Neural crest cell (in vitro differentiated cells): ENCODE results near the gene SMOC2. TPM values are rescaled to one million over a fixed set of nuclear protein-coding genes. Genes with fewer than 3 reads are reported as not detected.
"Not testable (repeated sequence)": the region's sequence is repeated elsewhere in the genome, so short reads cannot be mapped to it uniquely, and the experiment has no call there.

Source experiments
- DNase-seq: peaks from one replicate; pipeline ENCODE4 v3.0.0; 2021; ENCODE audit warnings: low read depth, mixed read lengths, low spot score
- H3K27ac Mint-ChIP-seq: one replicate; pipeline ENCODE4 v1.8.0; 2021; ENCODE audit warnings: mild to moderate bottlenecking, mixed read lengths; ENCODE audit not compliant: unreplicated experiment
- H3K27me3 Mint-ChIP-seq: 2 replicates; pipeline ENCODE4 v1.8.0; 2021; ENCODE audit warnings: low read depth, mild to moderate bottlenecking, mixed read lengths
- H3K36me3 Mint-ChIP-seq: 2 replicates; pipeline ENCODE4 v1.8.0; 2021; ENCODE audit warnings: low read depth, mild to moderate bottlenecking, mixed read lengths
- H3K4me1 Mint-ChIP-seq: 2 replicates; pipeline ENCODE4 v1.8.0; 2021; ENCODE audit warnings: mixed read lengths
- H3K4me3 Mint-ChIP-seq: one replicate; pipeline ENCODE4 v1.8.0; 2021; ENCODE audit warnings: mild to moderate bottlenecking, mixed read lengths
- H3K9me3 Mint-ChIP-seq: 2 replicates; pipeline ENCODE4 v1.8.0; 2021; ENCODE audit warnings: mixed read lengths
- total RNA-seq: library from RNA; stranded (reverse); gene quantifications from 2 replicates; pipeline ENCODE4 v1.2.1, GENCODE V29; 2021
- TF ChIP-seq, protein P1 (sequence below): fragments of 200-600 bp; sonication (generic); conservative IDR thresholded peaks from 2 replicates; pipeline ENCODE4 v1.5.0; 2021; ENCODE audit warnings: antibody characterized with exemption, mild to moderate bottlenecking

The SMOC2 gene
- total RNA-seq, 1 donor from 2014 or later = 0.23 TPM

DNA sequence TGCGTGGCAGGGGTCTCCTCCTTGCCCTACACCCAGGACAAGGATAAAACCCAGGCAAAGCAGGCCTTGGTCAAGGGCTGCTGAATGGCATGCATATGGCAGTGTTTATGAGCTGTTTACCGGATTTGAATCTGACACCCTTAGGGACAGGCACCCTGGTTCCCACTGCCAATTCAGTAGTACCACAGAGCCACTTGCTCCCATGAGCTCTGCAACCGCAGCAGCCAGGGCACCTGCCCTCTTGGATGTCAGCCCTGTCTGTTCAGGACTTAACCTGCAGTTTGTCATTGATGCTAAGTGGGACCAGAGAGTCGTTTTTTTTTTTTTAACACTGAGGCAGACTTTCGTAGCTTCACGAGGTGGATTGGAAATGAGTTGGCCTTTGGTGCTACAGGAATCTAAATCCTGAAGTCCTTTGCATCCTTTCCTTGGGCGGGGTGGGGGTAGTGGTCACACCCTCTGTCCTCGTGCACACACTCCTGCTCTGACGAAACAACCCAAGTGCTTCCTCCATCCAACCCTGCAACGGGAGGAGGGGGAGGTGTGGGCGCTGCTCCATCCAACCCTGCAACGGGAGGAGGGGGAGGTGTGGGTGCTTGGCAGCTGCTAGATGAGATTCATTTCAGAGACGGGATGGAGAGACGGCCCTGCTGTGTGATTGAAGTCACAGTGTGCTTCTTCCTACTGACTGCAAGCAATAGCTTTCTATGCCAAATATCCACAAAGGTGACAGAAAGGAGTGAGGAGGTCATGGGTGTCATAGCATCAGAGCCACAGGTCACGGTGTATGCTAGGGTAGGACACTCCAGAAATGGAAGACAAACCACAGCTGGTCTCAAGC, 166.5 kb downstream of the SMOC2 start:
- Mint-ChIP-seq H3K4me1 (peaks cover 18% of the 10 kb centered on the region), H3K27me3 (no peaks in the 10 kb centered on the region), H3K27ac (peak overlapping the region; percentile 35), H3K9me3 (no peaks in the 10 kb centered on the region), H3K36me3 (no peaks in the 10 kb centered on the region), H3K4me3 (no peak overlapping the region)
- no peak for DNase-seq
- TF ChIP-seq, protein P1, sequence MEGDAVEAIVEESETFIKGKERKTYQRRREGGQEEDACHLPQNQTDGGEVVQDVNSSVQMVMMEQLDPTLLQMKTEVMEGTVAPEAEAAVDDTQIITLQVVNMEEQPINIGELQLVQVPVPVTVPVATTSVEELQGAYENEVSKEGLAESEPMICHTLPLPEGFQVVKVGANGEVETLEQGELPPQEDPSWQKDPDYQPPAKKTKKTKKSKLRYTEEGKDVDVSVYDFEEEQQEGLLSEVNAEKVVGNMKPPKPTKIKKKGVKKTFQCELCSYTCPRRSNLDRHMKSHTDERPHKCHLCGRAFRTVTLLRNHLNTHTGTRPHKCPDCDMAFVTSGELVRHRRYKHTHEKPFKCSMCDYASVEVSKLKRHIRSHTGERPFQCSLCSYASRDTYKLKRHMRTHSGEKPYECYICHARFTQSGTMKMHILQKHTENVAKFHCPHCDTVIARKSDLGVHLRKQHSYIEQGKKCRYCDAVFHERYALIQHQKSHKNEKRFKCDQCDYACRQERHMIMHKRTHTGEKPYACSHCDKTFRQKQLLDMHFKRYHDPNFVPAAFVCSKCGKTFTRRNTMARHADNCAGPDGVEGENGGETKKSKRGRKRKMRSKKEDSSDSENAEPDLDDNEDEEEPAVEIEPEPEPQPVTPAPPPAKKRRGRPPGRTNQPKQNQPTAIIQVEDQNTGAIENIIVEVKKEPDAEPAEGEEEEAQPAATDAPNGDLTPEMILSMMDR = no peak

DNA sequence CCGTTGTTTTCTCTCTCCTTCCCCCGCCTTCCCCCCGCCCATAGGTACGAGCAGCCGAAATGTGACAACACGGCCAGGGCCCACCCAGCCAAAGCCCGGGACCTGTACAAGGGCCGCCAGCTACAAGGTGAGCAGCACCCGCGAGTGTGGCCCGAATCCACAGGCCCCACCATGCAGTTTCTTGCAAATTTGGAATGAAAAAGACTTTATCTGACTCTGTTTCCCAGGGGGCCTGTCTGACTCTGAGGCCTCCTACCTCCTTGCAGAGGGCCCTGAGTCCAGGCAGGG, 167.1 kb downstream of the SMOC2 start:
- Mint-ChIP-seq H3K36me3 (no peaks in the 10 kb centered on the region), H3K4me1 (peaks cover 16% of the 10 kb centered on the region), H3K27ac (peak overlapping the region; percentile 35), H3K4me3 (no peak overlapping the region), H3K9me3 (no peaks in the 10 kb centered on the region), H3K27me3 (no peaks in the 10 kb centered on the region)
- DNase-seq = no peak
- TF ChIP-seq, protein P1 = no peak

DNA sequence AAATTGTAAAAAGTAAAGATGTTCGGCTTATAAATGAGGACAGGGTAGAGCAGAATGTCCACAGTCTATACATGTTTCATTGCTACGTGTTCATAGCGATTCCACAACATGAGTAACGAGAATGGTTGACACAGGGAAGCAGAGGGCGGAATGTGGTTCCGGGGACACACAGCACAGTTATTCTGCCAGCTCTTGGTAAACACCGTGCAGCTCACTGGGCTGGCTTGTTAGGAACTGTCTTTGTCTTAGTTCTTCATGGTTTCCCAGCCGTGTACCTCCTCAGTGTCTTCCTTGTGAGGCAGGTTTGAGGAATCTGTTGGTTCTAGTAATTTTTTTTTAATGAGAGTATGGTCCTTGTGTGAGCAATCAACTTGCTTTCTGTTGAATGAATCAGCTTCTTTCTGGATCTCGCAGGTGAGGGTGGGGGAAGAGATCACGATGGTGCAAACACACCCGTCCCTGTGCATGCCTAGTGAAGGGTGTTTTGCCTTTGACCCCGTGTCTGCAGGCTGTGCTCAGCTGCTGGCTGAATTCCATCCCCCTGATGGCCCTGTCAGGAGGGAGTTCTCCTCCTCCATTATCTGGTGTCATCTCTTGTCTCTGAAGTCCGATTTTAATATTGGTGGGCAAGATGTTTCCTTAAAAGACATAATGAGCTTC, 168.2 kb downstream of the SMOC2 start:
- Mint-ChIP-seq H3K4me3 (no peak overlapping the region), H3K27ac (no peak overlapping the region), H3K36me3 (no peaks in the 10 kb centered on the region), H3K9me3 (peaks cover 3% of the 10 kb centered on the region), H3K27me3 (no peaks in the 10 kb centered on the region), H3K4me1 (peaks cover 16% of the 10 kb centered on the region)
- no peak for DNase-seq
- TF ChIP-seq, protein P1 = no peak

DNA sequence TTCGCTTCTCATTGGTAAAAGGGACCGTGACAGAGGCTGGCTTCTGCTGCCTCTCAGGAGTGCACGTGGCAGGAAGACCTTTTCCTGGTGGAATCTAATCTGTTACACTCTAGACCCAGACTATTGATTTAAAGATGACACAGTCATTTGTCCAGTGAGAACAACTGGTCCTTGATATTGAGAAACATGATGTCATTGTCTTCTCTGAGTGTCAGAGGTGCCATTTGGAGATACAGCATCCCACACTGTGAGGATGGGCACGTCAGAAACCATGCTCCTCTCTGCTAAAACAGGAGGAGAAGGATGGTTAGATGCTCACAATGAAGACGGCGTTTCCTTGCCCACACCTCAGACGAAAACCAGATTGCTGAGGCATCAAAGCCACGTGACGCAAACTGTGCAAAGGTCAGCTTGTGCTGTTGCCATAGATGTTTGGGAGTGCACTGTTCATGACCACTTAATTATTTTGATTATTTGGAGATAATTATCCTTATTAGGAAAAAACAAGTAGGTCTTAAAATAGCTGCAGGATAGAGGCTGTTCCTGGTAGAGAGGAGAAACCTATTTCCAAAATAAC, 169.0 kb downstream of the SMOC2 start:
- H3K27ac Mint-ChIP-seq = no peak overlapping the region
- TF ChIP-seq, protein P1 = no peak
- peaks cover 3% of the 10 kb centered on the region for H3K9me3 Mint-ChIP-seq
- H3K36me3 Mint-ChIP-seq = no peaks in the 10 kb centered on the region
- no peak overlapping the region for H3K4me3 Mint-ChIP-seq
- peaks cover 16% of the 10 kb centered on the region for H3K4me1 Mint-ChIP-seq
- no peak for DNase-seq
- H3K27me3 Mint-ChIP-seq = no peaks in the 10 kb centered on the region

DNA sequence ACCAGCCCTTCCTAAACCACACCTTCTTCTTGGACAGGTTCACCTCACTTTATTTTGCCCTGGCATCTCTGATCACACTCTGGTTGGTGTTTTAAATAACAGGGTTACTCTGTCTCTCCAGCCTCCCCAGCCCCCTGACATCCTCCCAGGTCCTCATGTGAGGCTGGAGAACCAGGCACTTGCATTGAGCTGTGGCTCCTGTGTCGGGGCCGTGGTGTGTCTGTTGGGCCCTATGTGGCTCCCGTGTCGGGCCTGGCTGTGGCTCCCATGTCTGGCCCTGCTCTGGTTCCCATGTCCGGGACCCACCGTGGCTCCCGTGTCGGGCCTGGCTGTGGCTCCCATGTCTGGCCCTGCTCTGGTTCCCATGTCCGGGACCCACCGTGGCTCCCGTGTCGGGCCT, 170.0 kb downstream of the SMOC2 start:
- not testable (repeated sequence) for H3K27me3 Mint-ChIP-seq, H3K9me3 Mint-ChIP-seq, H3K36me3 Mint-ChIP-seq, H3K27ac Mint-ChIP-seq, DNase-seq, H3K4me3 Mint-ChIP-seq
- H3K4me1 Mint-ChIP-seq = peaks cover 16% of the 10 kb centered on the region

DNA sequence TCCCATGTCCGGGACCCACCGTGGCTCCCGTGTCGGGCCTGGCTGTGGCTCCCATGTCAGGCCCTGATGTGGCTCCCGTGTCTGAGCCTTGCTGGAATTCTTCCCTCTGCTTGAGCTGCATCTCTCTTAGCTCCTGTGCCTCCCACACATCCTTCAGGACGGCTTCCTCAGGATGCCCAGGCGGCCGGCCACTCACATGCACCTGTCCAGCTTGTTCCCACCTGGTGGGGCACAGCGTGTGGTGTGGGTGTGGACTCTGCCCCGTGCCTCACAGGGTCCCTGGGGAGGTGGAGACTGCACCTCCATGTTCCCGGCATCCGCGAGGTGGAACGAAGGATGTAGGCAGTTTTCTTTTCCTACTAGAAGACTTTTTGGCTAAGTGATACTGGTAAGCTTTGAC, 170.7 kb downstream of the SMOC2 start:
- TF ChIP-seq, protein P1 = no peak
- Mint-ChIP-seq H3K4me3 (no peak overlapping the region), H3K36me3 (no peaks in the 10 kb centered on the region), H3K27me3 (no peaks in the 10 kb centered on the region), H3K27ac (no peak overlapping the region), H3K4me1 (peaks cover 18% of the 10 kb centered on the region), H3K9me3 (peaks cover 3% of the 10 kb centered on the region)
- DNase-seq = no peak
